HepG2 (cell line): ENCODE data around the gene EVA1A. TPM values are rescaled to one million over a fixed set of nuclear protein-coding genes. Genes with fewer than 3 reads are reported as not detected.
A peak's percentile ranks its signal among the peaks of the same experiment; 100 is the strongest.

Experiments
- ARNT ChIP-seq: fragments of 450-650 bp; IDR thresholded peaks from 2 replicates; pipeline ENCODE4 v1.6.1; 2017
- ARNT2 ChIP-seq: sonication (generic); formaldehyde crosslinking; IDR thresholded peaks from 2 replicates; pipeline ENCODE4 v1.8.0; 2022; ENCODE audit warnings: mild to moderate bottlenecking, low read depth, missing genetic modification reagents, moderate library complexity
- FLYWCH1 ChIP-seq: sonication (generic); formaldehyde crosslinking; IDR thresholded peaks from 2 replicates; pipeline ENCODE4 v1.8.1; 2023; ENCODE audit warnings: mild to moderate bottlenecking, missing genetic modification reagents
- KAT7 ChIP-seq: IDR thresholded peaks from 2 replicates; pipeline ENCODE4 v1.6.1; 2018; ENCODE audit warnings: borderline replicate concordance, missing compliant biosample characterization
- MAF1 ChIP-seq: sonication (generic); formaldehyde crosslinking; IDR thresholded peaks from 2 replicates; pipeline ENCODE4 v1.5.0; 2020; ENCODE audit warnings: missing genetic modification reagents, borderline replicate concordance
- MAFG ChIP-seq: sonication (generic); formaldehyde crosslinking; IDR thresholded peaks from 2 replicates; pipeline ENCODE4 v1.5.1; 2020; ENCODE audit warnings: mild to moderate bottlenecking, missing genetic modification reagents
- MIER2 ChIP-seq: IDR thresholded peaks from 2 replicates; pipeline ENCODE4 v1.6.1; 2016; ENCODE audit warnings: missing biosample characterization, missing genetic modification reagents
- NCOA1 ChIP-seq: sonication (generic); formaldehyde crosslinking; IDR thresholded peaks from 2 replicates; pipeline ENCODE4 v1.9.0; 2021; ENCODE audit warnings: missing genetic modification reagents
- NR2F1 ChIP-seq, 2 experiments: fragments of 450-650 bp in 1 of 2; formaldehyde crosslinking in 1 of 2; IDR thresholded peaks; 2 replicates each; pipeline versions ENCODE4 v1.5.0 to v1.6.1; 2016 to 2020; ENCODE audit warnings: mild to moderate bottlenecking in 1 of 2, missing compliant biosample characterization in 1 of 2, missing genetic modification reagents in 1 of 2, moderate library complexity in 1 of 2
- SCMH1 ChIP-seq: sonication (generic); formaldehyde crosslinking; IDR thresholded peaks from 2 replicates; pipeline ENCODE4 v1.9.0; 2021; ENCODE audit warnings: missing genetic modification reagents, mild to moderate bottlenecking, borderline replicate concordance
- SP4 ChIP-seq: sonication (generic); formaldehyde crosslinking; IDR thresholded peaks from 2 replicates; pipeline ENCODE4 v1.8.1; 2023; ENCODE audit warnings: mild to moderate bottlenecking, missing genetic modification reagents
- SRSF1 ChIP-seq: fragments of 200-400 bp; formaldehyde crosslinking; optimal IDR thresholded peaks from 2 replicates; pipeline ENCODE3; 2017; ENCODE audit warnings: mild to moderate bottlenecking, low read depth, low read length, moderate library complexity
- ZBTB3 ChIP-seq: sonication (generic); formaldehyde crosslinking; IDR thresholded peaks from 2 replicates; pipeline ENCODE4 v1.4.0; 2020; ENCODE audit warnings: low read depth, mild to moderate bottlenecking, moderate library complexity, missing genetic modification reagents, borderline replicate concordance
- ZBTB7A ChIP-seq: sonication (generic); formaldehyde crosslinking; IDR thresholded peaks from 2 replicates; pipeline ENCODE4 v1.8.0; 2022; ENCODE audit warnings: mild to moderate bottlenecking, missing genetic modification reagents
- ZFAT ChIP-seq: sonication (generic); formaldehyde crosslinking; conservative IDR thresholded peaks from 2 replicates; pipeline ENCODE4 v1.8.1; 2023; ENCODE audit warnings: missing genetic modification reagents, inconsistent platforms
- ZNF124 ChIP-seq: sonication (generic); formaldehyde crosslinking; IDR thresholded peaks from 2 replicates; pipeline ENCODE4 v1.4.0; 2020; ENCODE audit warnings: missing genetic modification reagents
- ZNF20 ChIP-seq: sonication (generic); formaldehyde crosslinking; IDR thresholded peaks from 2 replicates; pipeline ENCODE4 v1.4.0; 2020; ENCODE audit warnings: mild to moderate bottlenecking, moderate library complexity, missing genetic modification reagents
- ZNF333 ChIP-seq: sonication (generic); formaldehyde crosslinking; IDR thresholded peaks from 2 replicates; pipeline ENCODE4 v1.4.0; 2020; ENCODE audit warnings: mild to moderate bottlenecking, missing genetic modification reagents, borderline replicate concordance
- ZNF678 ChIP-seq: sonication (generic); formaldehyde crosslinking; IDR thresholded peaks from 2 replicates; pipeline ENCODE4 v1.4.0; 2020; ENCODE audit warnings: mild to moderate bottlenecking, missing genetic modification reagents
- polyA plus RNA-seq, 8 experiments: library from polyadenylated mRNA; depleted of rRNA in 3 of 8; stranded (reverse) in 7 of 8; unstranded in 1 of 8; fragments of >200 nt; fragmentation: Illumina TruSeq in 4 of 8; extraction: Trizol in 4 of 8; gene quantifications; 2 replicates each; pipeline versions ENCODE4 v1.2.1 to v1.2.3, GENCODE V29; 2011 to 2016; ENCODE audit warnings: low read depth in 4 of 8, missing spikeins in 1 of 8, mixed read lengths in 1 of 8; ENCODE audit not compliant: insufficient read depth in 1 of 8
- total RNA-seq, 5 experiments: library from RNA; depleted of rRNA; stranded (reverse); fragments of >200 nt; fragmentation: Illumina TruSeq; extraction: Trizol; gene quantifications; 2 replicates each; pipeline ENCODE4 v1.2.3, GENCODE V29; 2016; ENCODE audit warnings: low read depth in 1 of 5
- TF ChIP-seq, protein P1 (sequence below): fragments of 450-650 bp; IDR thresholded peaks from 2 replicates; pipeline ENCODE4 v1.6.1; 2017
- TF ChIP-seq, protein P2 (sequence below): sonication (generic); formaldehyde crosslinking; conservative IDR thresholded peaks from 2 replicates; pipeline ENCODE4 v1.4.0; 2020; ENCODE audit warnings: mild to moderate bottlenecking, missing genetic modification reagents, moderate library complexity
- TF ChIP-seq, protein P3 (sequence below): sonication (generic); formaldehyde crosslinking; IDR thresholded peaks from 2 replicates; pipeline ENCODE4 v1.9.0; 2021; ENCODE audit warnings: missing genetic modification reagents, borderline replicate concordance
- TF ChIP-seq, protein P4 (sequence below): sonication (generic); formaldehyde crosslinking; IDR thresholded peaks from 2 replicates; pipeline ENCODE4 v1.5.1; 2020; ENCODE audit warnings: missing genetic modification reagents, mild to moderate bottlenecking, borderline replicate concordance

EVA1A gene
- total and polyA plus RNA-seq, 2 of the 13 experiments (the other 11 are each of a cell fraction or from before 2014, with no cell fraction given), result 57.5 to 57.8 TPM

DNA sequence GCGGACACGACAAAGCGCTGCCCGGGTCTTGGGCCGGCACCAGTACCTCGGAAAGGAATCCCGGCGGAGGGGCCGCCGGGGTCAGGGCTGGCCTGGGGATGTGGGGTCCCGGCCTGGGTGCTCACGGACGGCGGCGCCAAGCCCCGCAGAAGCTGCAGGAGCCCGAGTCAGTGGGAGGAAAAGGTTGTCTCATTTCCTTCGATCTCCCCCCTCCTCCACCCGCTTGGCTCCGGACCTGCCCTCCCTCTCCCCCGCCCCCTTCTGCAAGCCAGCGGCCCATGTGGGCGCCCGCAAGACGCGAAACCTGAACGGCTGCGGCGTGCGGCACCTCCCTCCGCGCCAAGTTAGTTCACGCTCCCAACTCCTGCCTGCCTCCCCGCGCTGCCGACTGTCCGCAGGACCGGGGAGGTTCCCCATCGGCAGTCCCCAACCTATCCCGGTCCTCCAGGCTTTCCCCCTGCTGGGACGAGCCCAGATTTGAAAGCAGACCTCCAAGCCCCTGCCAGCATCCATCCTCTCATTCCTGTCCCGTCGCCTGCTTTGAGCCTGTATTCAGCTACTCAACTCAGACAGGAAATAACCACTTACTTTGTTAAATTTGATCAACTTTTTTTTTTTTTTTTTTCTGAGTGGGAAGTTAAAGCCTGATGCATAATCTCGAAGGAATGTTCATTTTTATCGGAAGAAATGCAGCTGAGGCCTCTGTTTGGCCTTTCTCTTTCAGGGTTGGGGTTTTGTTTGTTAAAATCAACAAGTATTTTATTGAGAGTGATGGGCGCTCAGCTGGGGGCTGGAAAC, at the start of gene EVA1A (continued):
- TF ChIP-seq, protein P1, sequence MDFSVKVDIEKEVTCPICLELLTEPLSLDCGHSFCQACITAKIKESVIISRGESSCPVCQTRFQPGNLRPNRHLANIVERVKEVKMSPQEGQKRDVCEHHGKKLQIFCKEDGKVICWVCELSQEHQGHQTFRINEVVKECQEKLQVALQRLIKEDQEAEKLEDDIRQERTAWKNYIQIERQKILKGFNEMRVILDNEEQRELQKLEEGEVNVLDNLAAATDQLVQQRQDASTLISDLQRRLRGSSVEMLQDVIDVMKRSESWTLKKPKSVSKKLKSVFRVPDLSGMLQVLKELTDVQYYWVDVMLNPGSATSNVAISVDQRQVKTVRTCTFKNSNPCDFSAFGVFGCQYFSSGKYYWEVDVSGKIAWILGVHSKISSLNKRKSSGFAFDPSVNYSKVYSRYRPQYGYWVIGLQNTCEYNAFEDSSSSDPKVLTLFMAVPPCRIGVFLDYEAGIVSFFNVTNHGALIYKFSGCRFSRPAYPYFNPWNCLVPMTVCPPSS, result no peak
- peak; percentile 66 for TF ChIP-seq ZBTB7A (CRISPR knock-in tag)
- TF ChIP-seq ARNT2 (CRISPR knock-in tag), result peak; percentile 41
- TF ChIP-seq NCOA1, result no peak
- peak; percentile 90; the same call in 1 of the 2 replicates for TF ChIP-seq KAT7 (CRISPR knock-in tag)
- 0 out of 2 replicates have a peak, but pooled peaks have one; percentile 34 for TF ChIP-seq MAFG (CRISPR knock-in tag)
- TF ChIP-seq ZNF124 (CRISPR knock-in tag), result no peak
- TF ChIP-seq NR2F1 (CRISPR knock-in tag; IDR thresholded peaks at IDR 0.05), result peak in 1 of 2 experiments; percentile 4; a peak in 1 of 4 replicates
- TF ChIP-seq SP4 (CRISPR knock-in tag), result 0 out of 2 replicates have a peak, but pooled peaks have one; percentile 68
- peak; percentile 49; the same call in 1 of the 2 replicates for TF ChIP-seq ZBTB3
- no peak for TF ChIP-seq MAF1 (CRISPR knock-in tag)
- TF ChIP-seq ZNF678 (CRISPR knock-in tag), result peak; percentile 4; the same call in 1 of the 2 replicates
- 0 out of 2 replicates have a peak, but pooled peaks have one; percentile 15 for TF ChIP-seq ZFAT (CRISPR knock-in tag)
- peak; percentile 61; the same call in 1 of the 2 replicates for TF ChIP-seq ZNF333
- TF ChIP-seq FLYWCH1 (CRISPR knock-in tag), result peak; percentile 92
- no peak for TF ChIP-seq SCMH1
- TF ChIP-seq ARNT, result no peak
- TF ChIP-seq ZNF20 (CRISPR knock-in tag), result 0 out of 2 replicates have a peak, but pooled peaks have one; percentile 63
- TF ChIP-seq, protein P2, sequence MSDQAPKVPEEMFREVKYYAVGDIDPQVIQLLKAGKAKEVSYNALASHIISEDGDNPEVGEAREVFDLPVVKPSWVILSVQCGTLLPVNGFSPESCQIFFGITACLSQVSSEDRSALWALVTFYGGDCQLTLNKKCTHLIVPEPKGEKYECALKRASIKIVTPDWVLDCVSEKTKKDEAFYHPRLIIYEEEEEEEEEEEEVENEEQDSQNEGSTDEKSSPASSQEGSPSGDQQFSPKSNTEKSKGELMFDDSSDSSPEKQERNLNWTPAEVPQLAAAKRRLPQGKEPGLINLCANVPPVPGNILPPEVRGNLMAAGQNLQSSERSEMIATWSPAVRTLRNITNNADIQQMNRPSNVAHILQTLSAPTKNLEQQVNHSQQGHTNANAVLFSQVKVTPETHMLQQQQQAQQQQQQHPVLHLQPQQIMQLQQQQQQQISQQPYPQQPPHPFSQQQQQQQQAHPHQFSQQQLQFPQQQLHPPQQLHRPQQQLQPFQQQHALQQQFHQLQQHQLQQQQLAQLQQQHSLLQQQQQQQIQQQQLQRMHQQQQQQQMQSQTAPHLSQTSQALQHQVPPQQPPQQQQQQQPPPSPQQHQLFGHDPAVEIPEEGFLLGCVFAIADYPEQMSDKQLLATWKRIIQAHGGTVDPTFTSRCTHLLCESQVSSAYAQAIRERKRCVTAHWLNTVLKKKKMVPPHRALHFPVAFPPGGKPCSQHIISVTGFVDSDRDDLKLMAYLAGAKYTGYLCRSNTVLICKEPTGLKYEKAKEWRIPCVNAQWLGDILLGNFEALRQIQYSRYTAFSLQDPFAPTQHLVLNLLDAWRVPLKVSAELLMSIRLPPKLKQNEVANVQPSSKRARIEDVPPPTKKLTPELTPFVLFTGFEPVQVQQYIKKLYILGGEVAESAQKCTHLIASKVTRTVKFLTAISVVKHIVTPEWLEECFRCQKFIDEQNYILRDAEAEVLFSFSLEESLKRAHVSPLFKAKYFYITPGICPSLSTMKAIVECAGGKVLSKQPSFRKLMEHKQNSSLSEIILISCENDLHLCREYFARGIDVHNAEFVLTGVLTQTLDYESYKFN, result peak; percentile 62; the same call in 1 of the 2 replicates
- no peak for TF ChIP-seq MIER2
- TF ChIP-seq, protein P3, sequence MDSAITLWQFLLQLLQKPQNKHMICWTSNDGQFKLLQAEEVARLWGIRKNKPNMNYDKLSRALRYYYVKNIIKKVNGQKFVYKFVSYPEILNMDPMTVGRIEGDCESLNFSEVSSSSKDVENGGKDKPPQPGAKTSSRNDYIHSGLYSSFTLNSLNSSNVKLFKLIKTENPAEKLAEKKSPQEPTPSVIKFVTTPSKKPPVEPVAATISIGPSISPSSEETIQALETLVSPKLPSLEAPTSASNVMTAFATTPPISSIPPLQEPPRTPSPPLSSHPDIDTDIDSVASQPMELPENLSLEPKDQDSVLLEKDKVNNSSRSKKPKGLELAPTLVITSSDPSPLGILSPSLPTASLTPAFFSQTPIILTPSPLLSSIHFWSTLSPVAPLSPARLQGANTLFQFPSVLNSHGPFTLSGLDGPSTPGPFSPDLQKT (CRISPR knock-in tag), result no peak
- peak; percentile 0 for TF ChIP-seq SRSF1
- TF ChIP-seq, protein P4, sequence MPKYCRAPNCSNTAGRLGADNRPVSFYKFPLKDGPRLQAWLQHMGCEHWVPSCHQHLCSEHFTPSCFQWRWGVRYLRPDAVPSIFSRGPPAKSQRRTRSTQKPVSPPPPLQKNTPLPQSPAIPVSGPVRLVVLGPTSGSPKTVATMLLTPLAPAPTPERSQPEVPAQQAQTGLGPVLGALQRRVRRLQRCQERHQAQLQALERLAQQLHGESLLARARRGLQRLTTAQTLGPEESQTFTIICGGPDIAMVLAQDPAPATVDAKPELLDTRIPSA (CRISPR knock-in tag), result peak; percentile 75; the same call in 1 of the 2 replicates
